ENCODE results near the gene TFE3. TPM values are rescaled to one million over a fixed set of nuclear protein-coding genes. Genes with fewer than 3 reads are reported as not detected.

The TFE3 gene
- total RNA-seq, 2 donors from 2014 or later = 38.6 to 45.6 TPM

Other genes with a start within 250 kb of the TFE3 start
- 10 to 100 TPM; 66.0 to 71.5 TPM for gene HDAC6, start 241.3 kb downstream of the TFE3 start, total RNA-seq
- not detected for gene ERAS, start 216.8 kb downstream of the TFE3 start, total RNA-seq
- under 1 TPM; 0.42 to 0.55 TPM for gene PCSK1N, start 207.7 kb downstream of the TFE3 start, total RNA-seq
- 10 to 100 TPM; 64.0 to 64.6 TPM for gene TIMM17B, start 145.6 kb downstream of the TFE3 start, total RNA-seq
- gene PQBP1, start 145.4 kb downstream of the TFE3 start, total RNA-seq = 10 to 100 TPM; 75.3 to 80.8 TPM
- gene SLC35A2, start 131.7 kb downstream of the TFE3 start, total RNA-seq = 10 to 100 TPM; 25.5 to 26.9 TPM
- gene PIM2, start 124.3 kb downstream of the TFE3 start, total RNA-seq = 100 to 1,000 TPM; 291 to 478 TPM
- 10 to 100 TPM; 75.8 to 79.9 TPM for gene OTUD5, start 85.8 kb downstream of the TFE3 start, total RNA-seq
- 1 to 10 TPM; 3.3 to 6.2 TPM for gene KCND1, start 71.5 kb downstream of the TFE3 start, total RNA-seq
- gene GRIPAP1, start 41.1 kb downstream of the TFE3 start, total RNA-seq = 100 to 1,000 TPM in 1 of 2 donors, 10 to 100 TPM in 1; 97.8 to 143 TPM
- 1 to 10 TPM; 5.3 to 9.0 TPM for gene CCDC120, start 15.6 kb upstream of the TFE3 start, total RNA-seq
- 10 to 100 TPM; 16.4 to 19.5 TPM for gene PRAF2, start 30.6 kb upstream of the TFE3 start, total RNA-seq
- 10 to 100 TPM; 48.1 to 62.3 TPM for gene WDR45, start 36.5 kb upstream of the TFE3 start, total RNA-seq
- 10 to 100 TPM; 19.1 to 27.7 TPM for gene GPKOW, start 80.4 kb upstream of the TFE3 start, total RNA-seq
- 1 to 10 TPM; 1.2 to 1.3 TPM for gene MAGIX, start 119.4 kb upstream of the TFE3 start, total RNA-seq
- gene PLP2, start 128.5 kb upstream of the TFE3 start, total RNA-seq = 10 to 100 TPM; 50.6 to 54.0 TPM
- 10 to 100 TPM; 13.1 to 16.0 TPM for gene PRICKLE3, start 143.0 kb upstream of the TFE3 start, total RNA-seq
- gene SYP, start 156.8 kb upstream of the TFE3 start, total RNA-seq = 1 to 10 TPM in 1 of 2 donors, under 1 TPM in 1; 0.84 to 1.7 TPM
- under 1 TPM in 1 of 2 donors, not detected in 1; 0.14 TPM for gene CACNA1F, start 190.0 kb upstream of the TFE3 start, total RNA-seq
- gene CCDC22, start 192.1 kb upstream of the TFE3 start, total RNA-seq = 10 to 100 TPM; 25.6 to 25.7 TPM
- under 1 TPM; 0.55 to 0.78 TPM for gene FOXP3, start 221.4 kb upstream of the TFE3 start, total RNA-seq
- 1 to 10 TPM; 3.4 to 3.8 TPM for gene PPP1R3F, start 226.4 kb upstream of the TFE3 start, total RNA-seq

All from natural killer cell treated with Interleukin-12 subunit alpha and Interleukin-12 subunit beta and Interleukin-15 and Interleukin-18, amount 100 ng/mL, for 72 hours (primary cell).